HG02884 (cell line): ENCODE data around the gene LRP1-AS.

Source experiments
- ATAC-seq: cut with Tn5 transposase; IDR thresholded peaks from one replicate; pipeline ENCODE4 v1.9.1; 2021; ENCODE audit warnings: mild to moderate bottlenecking, moderate library complexity; ENCODE audit not compliant: unreplicated experiment

LRP1-AS gene

GRCh38 chr12:57146961-57147944 is at the start of gene LRP1-AS:
Gene LRP1-AS, minus strand, starts transcription at chr12:57147619.
- no peak for ATAC-seq

GRCh38 chr12:57196956-57197355 is 49.5 kb upstream of the LRP1-AS start:
- no peak for ATAC-seq

- ATAC-seq: no peak
Measured at GRCh38 chr12:57196439-57196838, 49.0 kb upstream of the LRP1-AS start.

GRCh38 chr12:57195611-57196371 is 48.4 kb upstream of the LRP1-AS start:
- no peak for ATAC-seq

- no peak for ATAC-seq
Measured at GRCh38 chr12:57195186-57195585, 47.8 kb upstream of the LRP1-AS start.

- no peak for ATAC-seq
Measured at GRCh38 chr12:57194253-57194652, 46.8 kb upstream of the LRP1-AS start.

GRCh38 chr12:57193706-57194245 is 46.4 kb upstream of the LRP1-AS start:
- ATAC-seq: no peak

GRCh38 chr12:57192920-57193319 is 45.5 kb upstream of the LRP1-AS start:
- no peak for ATAC-seq

- no peak for ATAC-seq
Measured at GRCh38 chr12:57191410-57191809, 44.0 kb upstream of the LRP1-AS start.

- ATAC-seq: no peak
Measured at GRCh38 chr12:57190821-57191220, 43.4 kb upstream of the LRP1-AS start.

- ATAC-seq: no peak
Measured at GRCh38 chr12:57190037-57190436, 42.6 kb upstream of the LRP1-AS start.

- ATAC-seq: no peak
Measured at GRCh38 chr12:57188090-57188425, 40.6 kb upstream of the LRP1-AS start.

- ATAC-seq: no peak
Measured at GRCh38 chr12:57187222-57188089, 40.0 kb upstream of the LRP1-AS start.

GRCh38 chr12:57185906-57186508 is 38.6 kb upstream of the LRP1-AS start:
- ATAC-seq: no peak

- ATAC-seq: no peak
Measured at GRCh38 chr12:57185403-57185802, 38.0 kb upstream of the LRP1-AS start.

GRCh38 chr12:57183939-57184725 is 36.7 kb upstream of the LRP1-AS start:
- ATAC-seq: no peak

- ATAC-seq: peak; percentile 80
Measured at GRCh38 chr12:57182918-57183575, 35.6 kb upstream of the LRP1-AS start.

GRCh38 chr12:57181561-57182155 is 34.2 kb upstream of the LRP1-AS start:
- ATAC-seq: no peak

- ATAC-seq: no peak
Measured at GRCh38 chr12:57181072-57181471, 33.7 kb upstream of the LRP1-AS start.
